Choroid plexus epithelial cell (primary cell): ENCODE measurements around the gene WNK1.

Source experiments
- DNase-seq: peaks from one replicate; pipeline ENCODE4 v3.0.0-alpha.2; 2010; ENCODE audit warnings: low read depth
- H3K4me3 ChIP-seq: 2 replicates; pipeline ENCODE4 v1.5.1; 2011; ENCODE audit warnings: low read depth, mild to moderate bottlenecking, control low read depth, low read length, moderate library complexity
- CTCF ChIP-seq: conservative IDR thresholded peaks from 2 replicates; pipeline ENCODE4 v1.5.1; 2011; ENCODE audit warnings: low read depth, mild to moderate bottlenecking, control low read depth, inconsistent platforms, low read length, moderate library complexity

The WNK1 gene

GRCh38 chr12:886206-886605 lies 133.8 kb downstream of the WNK1 start:
- TF ChIP-seq CTCF, result no peak
- H3K4me3 ChIP-seq, result no peak overlapping the region
- no peak for DNase-seq

- H3K4me3 ChIP-seq, result no peak overlapping the region
- no peak for TF ChIP-seq CTCF
- DNase-seq, result no peak
These were observed 141.8 kb downstream of the WNK1 start for GRCh38 chr12:894226-894625.

GRCh38 chr12:896031-896430 lies 143.7 kb downstream of the WNK1 start:
- no peak for DNase-seq
- TF ChIP-seq CTCF, result no peak
- no peak overlapping the region for H3K4me3 ChIP-seq

- TF ChIP-seq CTCF, result no peak
- no peak overlapping the region for H3K4me3 ChIP-seq
- DNase-seq, result no peak
These were observed 145.0 kb downstream of the WNK1 start for GRCh38 chr12:897386-897785.

GRCh38 chr12:902581-902980 lies 150.2 kb downstream of the WNK1 start:
- H3K4me3 ChIP-seq, result no peak overlapping the region
- DNase-seq, result no peak
- no peak for TF ChIP-seq CTCF

GRCh38 chr12:903055-903454 lies 150.7 kb downstream of the WNK1 start:
- no peak overlapping the region for H3K4me3 ChIP-seq
- no peak for TF ChIP-seq CTCF
- no peak for DNase-seq

GRCh38 chr12:904010-904414 lies 151.6 kb downstream of the WNK1 start:
- H3K4me3 ChIP-seq, result no peak overlapping the region
- no peak for TF ChIP-seq CTCF
- DNase-seq, result peak; percentile 25
